ENCODE measurements around the gene KLK10.

GRCh38 chr19:51031220-51031879, 11.8 kb upstream of the KLK10 start:
- TF ChIP-seq CTCF (IDR thresholded peaks at IDR 0.05) (no peak), POLR2AphosphoS5 (IDR thresholded peaks at IDR 0.05; ENCODE audit: low read depth, low read length) (no peak), SIN3A (IDR thresholded peaks at IDR 0.05; ENCODE audit: borderline replicate concordance, insufficient read depth, low read depth, low read length) (no peak), TCF7L2 (IDR thresholded peaks at IDR 0.05; ENCODE audit: low read depth, low read length) (no peak), REST (IDR thresholded peaks at IDR 0.05; ENCODE audit: insufficient read depth in 1 of 2, low read depth in 2 of 2, low read length in 1 of 2) (no peak)

All from Panc1 (cell line).